GM13976 (cell line): Measurements from ENCODE around the gene ARHGEF7.

Experiments used
- DNase-seq: peaks from one replicate; pipeline ENCODE4 v3.0.0; 2012; ENCODE audit warnings: low spot score
- CTCF ChIP-seq: IDR thresholded peaks from 2 replicates; pipeline ENCODE4 v1.5.1; 2012; ENCODE audit warnings: borderline replicate concordance, mild to moderate bottlenecking; ENCODE audit not compliant: insufficient read depth; ENCODE audit errors: extremely low read depth, missing control alignments, control extremely low read depth
- in situ Hi-C: fragments of 300-500 bp; cut with MboI; formaldehyde crosslinking; loops from one replicate; pipeline ENCODE4 v1.12.0; 2022; ENCODE audit warnings: low sequenced_read_pairs, mixed read lengths, inconsistent platforms; ENCODE audit not compliant: unreplicated experiment

Gene ARHGEF7

GRCh38 chr13:111174377-111175114, 59.4 kb downstream of the ARHGEF7 start:
- no peak for TF ChIP-seq CTCF
- no peak for DNase-seq
- in situ Hi-C loops: no loop called here

- no peak for DNase-seq
- no peak for TF ChIP-seq CTCF
- in situ Hi-C loops: no loop called here
Measured at GRCh38 chr13:111175372-111175771, 60.3 kb downstream of the ARHGEF7 start.

GRCh38 chr13:111175935-111176334, 60.8 kb downstream of the ARHGEF7 start:
- DNase-seq: no peak
- in situ Hi-C loops: no loop called here
- TF ChIP-seq CTCF: no peak

GRCh38 chr13:111176421-111176820, 61.3 kb downstream of the ARHGEF7 start:
- no peak for TF ChIP-seq CTCF
- in situ Hi-C loops: no loop called here
- DNase-seq: no peak

GRCh38 chr13:111177081-111177711, 62.1 kb downstream of the ARHGEF7 start:
- no peak for DNase-seq
- TF ChIP-seq CTCF: no peak
- in situ Hi-C loops: no loop called here

GRCh38 chr13:111177921-111178320, 62.8 kb downstream of the ARHGEF7 start:
- in situ Hi-C loops: no loop called here
- DNase-seq: no peak
- no peak for TF ChIP-seq CTCF
